Uterus (tissue), 2 donors: ENCODE measurements around the gene CLASRP.

Experiments
- CTCF ChIP-seq, 4 experiments: fragments of 200-600 bp in 2 of 4; fragments of 450-650 bp in 2 of 4; sonication (generic) in 2 of 4; IDR thresholded peaks; one replicate each; pipeline ENCODE4 v1.5.1; 2016 to 2019; ENCODE audit warnings: antibody characterized with exemption in 4 of 4, mild to moderate bottlenecking in 2 of 4, moderate library complexity in 1 of 4
- POLR2A ChIP-seq, 2 donors: fragments of 450-650 bp; IDR thresholded peaks; one replicate each; pipeline ENCODE4 v1.6.1; 2016; ENCODE audit warnings: antibody characterized with exemption in 2 of 2, mild to moderate bottlenecking in 1 of 2, moderate library complexity in 1 of 2

- TF ChIP-seq CTCF (IDR thresholded peaks at IDR 0.05) (no peak), POLR2A (IDR thresholded peaks at IDR 0.05) (no peak)
These were observed 29.1 kb upstream of the CLASRP start for GRCh38 chr19:45009625-45010255.
